CD4-positive, alpha-beta T cell treated with Interleukin-2 at 100 ng/mL for 4 hours (primary cell): Measurements from ENCODE around the gene OR2L2.
"Not testable (repeated sequence)": the region's sequence is repeated elsewhere in the genome, so short reads cannot be mapped to it uniquely, and the experiment has no call there.

ENCODE experiments used
- DNase-seq: peaks from one replicate; pipeline ENCODE4 v3.0.0-alpha.2; 2020; ENCODE audit warnings: low spot score

The OR2L2 gene

DNA sequence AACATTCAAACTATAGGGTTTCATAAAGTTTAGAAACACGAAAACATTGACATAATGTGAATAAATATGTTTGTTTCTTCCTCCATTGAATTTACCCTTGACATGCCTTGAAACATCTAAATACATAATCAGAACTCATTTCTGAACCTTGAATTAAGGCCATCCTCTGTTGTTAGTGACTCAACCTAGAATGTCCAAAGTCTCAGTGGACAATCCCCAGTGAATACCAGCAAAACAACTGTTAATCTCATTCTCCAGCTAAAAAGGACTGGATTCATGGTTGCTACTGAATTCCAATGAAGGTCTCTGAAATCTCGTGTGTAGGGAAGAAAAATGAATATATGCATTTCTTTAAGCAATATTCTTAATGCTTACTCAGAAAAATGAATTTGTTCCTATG is at the start of gene OR2L2:
OR2L2 (plus strand) TSS at position 301 of the 400 bp plus-strand sequence. CDS start 8,198 bp downstream, outside the sequence.
- no peak for DNase-seq

DNA sequence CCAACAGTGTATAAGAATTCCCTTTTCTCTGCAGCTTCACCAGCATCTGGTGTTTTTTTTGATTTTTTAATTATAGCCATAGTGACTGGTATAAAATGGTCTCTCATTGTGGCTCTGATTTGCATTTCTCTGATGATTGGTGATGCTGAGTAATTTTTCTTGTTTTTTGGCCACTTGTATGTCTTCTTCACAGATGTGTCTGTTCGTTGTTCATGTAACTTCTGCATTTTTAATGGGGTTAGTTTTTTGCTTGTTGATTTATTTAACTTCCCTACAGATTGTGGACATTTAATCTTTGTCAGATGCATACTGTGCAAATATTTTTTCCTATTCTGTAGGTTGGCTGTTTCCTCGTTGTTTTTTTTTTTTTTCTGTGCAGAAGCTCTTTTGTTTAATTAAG is 36.9 kb upstream of the OR2L2 start:
- no peak for DNase-seq

DNA sequence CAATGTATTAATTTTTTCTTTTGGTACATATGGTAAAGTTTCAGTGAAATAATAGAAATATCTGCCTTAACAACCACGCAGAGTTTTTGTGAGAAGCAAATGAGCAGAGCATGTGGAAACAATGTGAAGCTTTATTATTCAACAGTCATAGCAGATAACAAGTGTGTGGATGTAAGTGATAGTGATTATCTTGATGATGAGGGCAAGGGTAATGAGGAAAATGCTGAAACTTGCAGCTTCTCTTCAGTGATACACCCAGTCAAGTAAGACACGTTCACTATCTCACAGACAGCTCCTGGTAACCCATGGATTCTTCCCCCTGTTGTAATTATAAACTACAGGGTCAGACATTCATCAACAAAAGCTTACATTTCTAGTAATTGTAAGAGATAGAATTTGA is 31.1 kb upstream of the OR2L2 start:
- no peak for DNase-seq

- DNase-seq: no peak
Measured at GRCh38 chr1:248000169-248000568, 29.7 kb upstream of the OR2L2 start.

- DNase-seq: no peak
Measured at GRCh38 chr1:248007778-248008177, 22.1 kb upstream of the OR2L2 start.

- no peak for DNase-seq
Measured at GRCh38 chr1:248009681-248010080, 20.2 kb upstream of the OR2L2 start.

DNA sequence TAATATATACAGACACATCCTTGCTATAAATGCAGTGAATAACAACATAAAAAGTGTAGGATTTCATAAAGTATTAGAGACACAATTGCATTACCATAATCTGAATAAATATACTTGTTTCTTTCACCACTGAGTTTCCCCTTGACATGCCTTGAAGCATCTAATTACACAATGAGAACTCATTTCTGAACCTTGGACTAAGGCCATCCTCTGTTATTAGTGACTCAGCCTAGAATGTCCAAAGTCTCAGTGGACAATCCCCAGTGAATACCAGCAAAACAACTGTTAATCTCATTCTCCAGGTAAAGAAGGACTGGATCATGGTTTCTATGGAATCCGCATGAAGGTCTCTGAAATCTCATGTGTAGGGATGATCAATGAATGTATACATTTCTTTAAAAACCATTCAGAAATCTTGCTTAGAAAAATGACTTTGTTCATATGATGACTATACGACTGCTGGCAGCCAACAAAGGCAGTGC is 16.6 kb upstream of the OR2L2 start, which contains the start of gene OR2L5:
OR2L5 (plus strand) TSS at position 432 of the 482 bp plus-strand sequence. CDS start 8,288 bp downstream, outside the sequence.
- no peak for DNase-seq

DNA sequence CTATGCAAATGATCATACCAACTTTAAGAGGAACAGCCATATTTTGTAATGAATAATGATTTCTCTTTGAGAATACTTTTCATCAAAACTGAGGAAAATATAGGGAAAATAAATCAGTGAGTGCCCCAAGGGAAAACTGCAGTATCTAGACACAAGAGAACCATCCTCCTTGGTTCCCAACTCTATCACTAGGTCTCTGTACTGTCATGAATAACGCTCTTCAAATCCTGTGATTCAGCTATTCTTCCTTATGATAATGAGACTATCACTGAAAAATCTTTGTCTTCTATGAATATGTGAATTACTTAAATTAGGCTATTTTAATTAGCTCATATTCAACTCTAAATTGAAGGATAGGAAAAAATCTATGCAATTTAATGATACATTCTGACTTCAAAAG is 14.1 kb upstream of the OR2L2 start:
- no peak for DNase-seq

DNA sequence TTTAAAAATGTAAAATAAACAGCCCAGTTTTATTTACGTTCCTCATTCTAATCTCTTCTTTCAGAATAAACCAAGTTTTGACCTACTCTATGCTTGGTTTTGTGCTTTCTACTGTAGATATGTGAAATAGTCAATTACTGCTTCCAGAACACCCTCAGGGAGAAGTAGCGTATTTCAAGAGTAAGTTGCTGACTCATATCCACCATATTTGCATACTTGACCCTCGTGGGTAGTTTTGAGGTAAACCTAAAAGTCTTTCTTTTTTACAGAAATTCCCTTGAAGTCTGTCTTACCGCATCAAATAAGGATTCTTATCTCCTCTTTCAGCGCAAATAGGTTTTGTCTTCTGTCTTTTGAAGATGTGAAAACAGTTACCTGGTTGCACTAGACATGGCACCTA is 15.3 kb downstream of the OR2L2 start:
- DNase-seq: no peak

- no peak for DNase-seq
Measured at GRCh38 chr1:248046536-248046935, 16.7 kb downstream of the OR2L2 start, which contains the start of gene OR2L3. OR2L3 (plus strand) TSS chr1:248046836; CDS start chr1:248060682, 13,846 bp downstream.

DNA sequence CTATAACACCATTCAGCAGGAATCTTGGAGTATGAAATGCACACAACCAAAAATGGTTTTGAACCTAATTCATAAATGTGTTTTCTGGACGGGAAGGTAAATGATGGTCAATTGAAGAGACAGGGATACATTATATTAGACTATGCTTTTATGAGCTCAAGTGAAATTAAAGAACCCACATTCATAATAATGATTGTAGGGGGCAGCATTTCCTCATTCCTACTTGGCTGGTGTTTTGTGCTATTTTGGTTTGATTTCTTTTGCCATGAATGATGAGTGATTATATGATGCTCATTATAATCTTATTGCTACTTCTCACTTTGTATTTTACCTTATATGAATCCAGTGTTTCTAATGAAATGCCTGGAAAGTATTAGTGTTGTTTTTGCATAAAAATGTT is 17.1 kb downstream of the OR2L2 start:
- no peak for DNase-seq

- no peak for DNase-seq
Measured at GRCh38 chr1:248054671-248055070, 24.8 kb downstream of the OR2L2 start.

- DNase-seq: no peak
Measured at GRCh38 chr1:248055261-248055660, 25.4 kb downstream of the OR2L2 start.

DNA sequence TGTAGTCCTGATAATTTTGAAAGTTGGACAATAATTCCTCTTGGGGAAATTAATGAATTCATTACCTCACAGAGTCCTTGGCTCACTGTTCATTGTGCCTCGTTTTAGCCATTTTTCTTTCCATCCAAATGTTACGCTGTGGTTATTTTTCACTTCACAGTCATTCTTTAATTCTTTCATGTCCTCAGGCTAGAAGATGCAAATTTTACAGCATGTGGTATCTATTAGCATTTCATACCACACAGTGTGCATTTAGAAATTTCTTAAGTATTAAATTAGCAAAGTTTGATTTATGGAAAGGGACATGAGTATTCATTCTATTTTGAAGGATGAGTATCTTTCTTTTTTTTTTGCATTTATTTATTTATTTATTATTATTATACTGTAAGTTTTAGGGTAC is 35.2 kb downstream of the OR2L2 start:
- no peak for DNase-seq

- no peak for DNase-seq
Measured at GRCh38 chr1:248065604-248066003, 35.7 kb downstream of the OR2L2 start.

DNA sequence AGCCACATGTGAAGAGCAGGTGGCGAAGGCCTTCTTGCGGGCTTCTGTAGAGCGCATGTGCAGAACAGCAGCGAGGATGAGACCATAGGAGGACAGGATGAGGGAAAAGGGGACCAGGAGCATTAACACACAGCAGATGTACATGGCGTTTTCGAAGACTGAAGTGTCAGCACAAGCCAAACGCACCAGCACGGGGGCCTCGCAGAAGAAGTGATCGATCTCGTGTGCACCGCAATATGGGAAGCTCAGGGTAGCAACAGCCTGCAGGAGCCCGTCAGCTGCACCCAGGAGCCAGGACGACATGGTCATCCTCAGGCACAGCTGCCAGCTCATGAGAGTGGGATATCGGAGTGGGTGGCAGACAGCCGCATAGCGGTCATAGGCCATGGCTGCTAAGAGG is 54.0 kb downstream of the OR2L2 start:
- DNase-seq: not testable (repeated sequence)
